IMR-90 (cell line): Measurements from ENCODE around the gene C11orf58. TPM values are rescaled to one million over a fixed set of nuclear protein-coding genes. Genes with fewer than 3 reads are reported as not detected.

Experiments used
- ATAC-seq: fragments of 200-7000 bp; cut with Tn5 transposase; 2 replicates; pipeline ENCODE4 v1.9.1; 2020; ENCODE audit warnings: low read depth, mild to moderate bottlenecking, moderate library complexity
- BruUV-seq: library from RNA; stranded (reverse); fragments of 400-500 nt; replicated peaks from 2 replicates; lab custom pipeline; 2021; lab: Mats Ljungman, UMichigan
- CTCF ChIA-PET: fragments of 300-600 bp; formaldehyde crosslinking; extraction: SDS; loops from one replicate; lab custom pipeline; 2021; ENCODE audit warnings: antibody characterized with exemption; lab: Yijun Ruan, JAX
- POLR2A ChIA-PET: fragments of 300-600 bp; sonication (Branson Sonifier 250); formaldehyde crosslinking; loops from one replicate; lab custom pipeline; 2022; ENCODE audit warnings: antibody characterized with exemption; ENCODE audit not compliant: unreplicated experiment; lab: Charles Lee
- DNase-seq: peaks from one replicate; pipeline ENCODE4 v3.0.0; 2013
- H2AFZ ChIP-seq: replicated peaks from 2 replicates; pipeline ENCODE3; 2013; ENCODE audit warnings: low read length, mild to moderate bottlenecking; ENCODE audit not compliant: poor library complexity
- H2AK5ac ChIP-seq: 2 replicates; pipeline ENCODE4 v1.6.1; 2013; ENCODE audit warnings: low read depth, low read length, inconsistent platforms
- H2AK9ac ChIP-seq: replicated peaks from 2 replicates; pipeline ENCODE3; 2013; ENCODE audit warnings: mild to moderate bottlenecking, low read depth, low read length, moderate library complexity; ENCODE audit not compliant: poor library complexity
- H2BK120ac ChIP-seq: 2 replicates; pipeline ENCODE4 v1.6.1; 2013; ENCODE audit warnings: low read depth, low read length, inconsistent platforms
- H2BK15ac ChIP-seq: 3 replicates; pipeline ENCODE4 v1.6.1; 2013; ENCODE audit warnings: low read depth, low read length, inconsistent platforms
- H2BK20ac ChIP-seq: 2 replicates; pipeline ENCODE4 v1.6.1; 2013; ENCODE audit warnings: low read depth, mild to moderate bottlenecking, inconsistent platforms, low read length, moderate library complexity
- H2BK5ac ChIP-seq: 2 replicates; pipeline ENCODE4 v1.6.1; 2013; ENCODE audit warnings: mild to moderate bottlenecking, low read depth, low read length, inconsistent platforms; ENCODE audit not compliant: poor library complexity, severe bottlenecking
- H3K14ac ChIP-seq: replicated peaks from 2 replicates; pipeline ENCODE4 v1.6.1; 2013; ENCODE audit warnings: low read depth, low read length, inconsistent platforms
- H3K18ac ChIP-seq: 2 replicates; pipeline ENCODE4 v1.6.1; 2013; ENCODE audit warnings: low read depth, low read length, control low read depth
- H3K23ac ChIP-seq: 2 replicates; pipeline ENCODE4 v1.6.1; 2013; ENCODE audit warnings: low read depth, low read length, inconsistent platforms
- H3K27ac ChIP-seq: 2 replicates; pipeline ENCODE4 v1.5.1; 2013; ENCODE audit warnings: mild to moderate bottlenecking, control low read depth, low read length; ENCODE audit not compliant: insufficient read depth
- H3K27me3 ChIP-seq: 2 replicates; pipeline ENCODE4 v1.6.1; 2013; ENCODE audit warnings: low read length; ENCODE audit not compliant: control insufficient read depth, insufficient read depth
- H3K36me3 ChIP-seq: 2 replicates; pipeline ENCODE4 v1.6.1; 2013; ENCODE audit warnings: low read length, mixed read lengths; ENCODE audit not compliant: control insufficient read depth, insufficient read depth
- H3K4ac ChIP-seq: 2 replicates; pipeline ENCODE4 v1.6.1; 2013; ENCODE audit warnings: low read depth, low read length, inconsistent platforms
- H3K4me1 ChIP-seq: 2 replicates; pipeline ENCODE4 v1.6.1; 2013; ENCODE audit warnings: low read length, mixed read lengths; ENCODE audit not compliant: control insufficient read depth, insufficient read depth
- H3K4me2 ChIP-seq: 2 replicates; pipeline ENCODE4 v1.6.1; 2013; ENCODE audit warnings: low read depth, mild to moderate bottlenecking, control low read depth, low read length, moderate library complexity
- H3K4me3 ChIP-seq: 2 replicates; pipeline ENCODE4 v1.5.1; 2013; ENCODE audit warnings: low read depth, mild to moderate bottlenecking, control low read depth, low read length, moderate library complexity; ENCODE audit not compliant: insufficient read depth
- H3K56ac ChIP-seq: 2 replicates; pipeline ENCODE4 v1.6.1; 2013; ENCODE audit warnings: low read length, inconsistent platforms; ENCODE audit not compliant: insufficient read depth; ENCODE audit errors: extremely low read depth
- H3K79me1 ChIP-seq, 2 experiments: 2 replicates each; pipeline ENCODE4 v1.6.1; 2013; ENCODE audit warnings: low read length in 2 of 2, inconsistent platforms in 1 of 2, low read depth in 1 of 2
- H3K9ac ChIP-seq: 2 replicates; pipeline ENCODE4 v1.6.1; 2013; ENCODE audit warnings: low read depth, low read length, control low read depth
- H3K9me1 ChIP-seq: 2 replicates; pipeline ENCODE4 v1.6.1; 2013; ENCODE audit warnings: low read length, inconsistent platforms; ENCODE audit not compliant: insufficient read depth
- H3K9me3 ChIP-seq: 2 replicates; pipeline ENCODE4 v1.6.1; 2013; ENCODE audit warnings: low read length; ENCODE audit not compliant: control insufficient read depth, insufficient read depth
- H4K20me1 ChIP-seq: 2 replicates; pipeline ENCODE4 v1.6.1; 2013; ENCODE audit warnings: low read length, inconsistent platforms; ENCODE audit not compliant: insufficient read depth
- H4K5ac ChIP-seq: 2 replicates; pipeline ENCODE4 v1.6.1; 2013; ENCODE audit warnings: mild to moderate bottlenecking, low read depth, low read length, control low read depth
- H4K8ac ChIP-seq, 2 experiments: 2 replicates each; pipeline ENCODE4 v1.6.1; 2013; ENCODE audit warnings: low read depth in 2 of 2, low read length in 2 of 2, control low read depth in 1 of 2, inconsistent platforms in 1 of 2
- H4K91ac ChIP-seq: 2 replicates; pipeline ENCODE4 v1.6.1; 2013; ENCODE audit warnings: low read depth, low read length, inconsistent platforms; ENCODE audit not compliant: insufficient read depth
- BHLHE40 ChIP-seq: fragments of 150-350 bp; IDR thresholded peaks from 2 replicates; pipeline ENCODE4 v1.6.1; 2016; ENCODE audit warnings: mild to moderate bottlenecking, low read depth, low read length
- CEBPB ChIP-seq: IDR thresholded peaks from 2 replicates; pipeline ENCODE4 v1.6.1; 2012; ENCODE audit warnings: low read depth, low read length, improper control_type of control experiment
- CHD1 ChIP-seq: IDR thresholded peaks from 2 replicates; pipeline ENCODE4 v1.6.1; 2012; ENCODE audit warnings: low read depth, low read length, improper control_type of control experiment
- CTCF ChIP-seq: conservative IDR thresholded peaks from 2 replicates; pipeline ENCODE4 v1.5.1; 2012; ENCODE audit warnings: mild to moderate bottlenecking, low read depth, low read length, improper control_type of control experiment
- ELK1 ChIP-seq: fragments of 150-350 bp; IDR thresholded peaks from 2 replicates; pipeline ENCODE4 v1.6.1; 2016; ENCODE audit warnings: low read depth, mild to moderate bottlenecking, low read length, moderate library complexity, borderline replicate concordance
- MXI1 ChIP-seq: IDR thresholded peaks from 2 replicates; pipeline ENCODE4 v1.6.1; 2012; ENCODE audit warnings: low read depth, mild to moderate bottlenecking, low read length, moderate library complexity, borderline replicate concordance
- NFE2L2 ChIP-seq: fragments of 150-350 bp; IDR thresholded peaks from 2 replicates; pipeline ENCODE4 v1.6.1; 2016; ENCODE audit warnings: low read depth, mild to moderate bottlenecking, low read length
- POLR2A ChIP-seq: IDR thresholded peaks from 2 replicates; pipeline ENCODE4 v1.6.1; 2012; ENCODE audit warnings: mild to moderate bottlenecking, low read depth, low read length
- RCOR1 ChIP-seq: IDR thresholded peaks from 2 replicates; pipeline ENCODE4 v1.6.1; 2012; ENCODE audit warnings: mild to moderate bottlenecking, low read length, improper control_type of control experiment; ENCODE audit not compliant: insufficient replicate concordance
- SMC3 ChIP-seq: fragments of 150-350 bp; IDR thresholded peaks from 2 replicates; pipeline ENCODE4 v1.6.1; 2016; ENCODE audit warnings: low read depth, mild to moderate bottlenecking, antibody characterized with exemption, low read length, moderate library complexity
- USF2 ChIP-seq: fragments of 150-350 bp; IDR thresholded peaks from 2 replicates; pipeline ENCODE4 v1.6.1; 2017; ENCODE audit warnings: mild to moderate bottlenecking, antibody characterized with exemption, low read length, low read depth
- WGBS, 2 experiments: methylation state at CpG; one replicate each; pipeline versions ENCODE4 v1.1.5 to v1.1.7; 2013; ENCODE audit warnings: missing lambda C conversion rate in 2 of 2; ENCODE audit not compliant: insufficient read length in 1 of 2; ENCODE audit errors: extremely low coverage in 2 of 2; 5-methylcytosine and 5-hydroxymethylcytosine counted together
- dilution Hi-C: fragments of 300-500 bp; cut with HindIII; formaldehyde crosslinking; loops from one replicate; pipeline ENCODE4 v1.14.3; 2018; ENCODE audit warnings: low sequenced_read_pairs; ENCODE audit not compliant: unreplicated experiment
- in situ Hi-C: fragments of 300-500 bp; cut with MboI; formaldehyde crosslinking; loops from 3 replicates; pipeline ENCODE4 v1.14.3; 2019; ENCODE audit warnings: low sequenced_read_pairs, inconsistent platforms, mixed read lengths
- intact Hi-C: fragments of 100-400 bp; cut with micrococcal nuclease; formaldehyde crosslinking; loops from 2 replicates; pipeline ENCODE4 v1.10.0; 2022
- polyA plus RNA-seq, 3 experiments: library from polyadenylated mRNA; depleted of rRNA; stranded (reverse); fragments of >200 nt; gene quantifications; 2 replicates each; pipeline ENCODE4 v1.2.3, GENCODE V29; 2012; ENCODE audit warnings: low replicate concordance in 1 of 3
- total RNA-seq: library from RNA; depleted of rRNA; stranded (reverse); fragments of >200 nt; gene quantifications from 2 replicates; pipeline ENCODE4 v1.2.3, GENCODE V29; 2012

The C11orf58 gene
- total and polyA plus RNA-seq, 2 of the 4 experiments (the other 2 are of a cell fraction), result 53.8 to 67.8 TPM

GRCh38 chr11:16727806-16728205 lies 10.6 kb upstream of the C11orf58 start:
- Histone ChIP-seq H4K8ac (no peak overlapping the region), H3K27me3 (no peaks in the 10 kb centered on the region), H3K18ac (no peak overlapping the region), H3K4me1 (no peaks in the 10 kb centered on the region), H3K23ac (no peak overlapping the region), H2AK9ac (no peak overlapping the region), H3K9me3 (no peaks in the 10 kb centered on the region), H3K4me3 (no peak overlapping the region), H2AK5ac (no peak overlapping the region), H3K14ac (no peak overlapping the region), H2BK5ac (no peak overlapping the region), H3K4me2 (no peak overlapping the region), H2AFZ (no peak overlapping the region), H3K79me1 (no peaks in the 10 kb centered on the region), H2BK20ac (no peak overlapping the region), H3K36me3 (no peaks in the 10 kb centered on the region), H4K20me1 (no peaks in the 10 kb centered on the region), H2BK15ac (no peak overlapping the region), H3K9me1 (no peaks in the 10 kb centered on the region), H2BK120ac (no peak overlapping the region), H4K5ac (no peak overlapping the region), H3K4ac (no peak overlapping the region), H3K27ac (no peak overlapping the region), H4K91ac (no peak overlapping the region), H3K9ac (no peak overlapping the region), H3K56ac (no peak overlapping the region)
- no TSS peak for BruUV-seq
- ATAC-seq (no peak), DNase-seq (no peak)
- intact Hi-C loops (no loop called here), dilution Hi-C loops (no loop called here), in situ Hi-C loops (no loop called here)
- ChIA-PET POLR2A (no interaction called here), CTCF (no interaction called here)
- TF ChIP-seq USF2 (no peak), MXI1 (no peak), SMC3 (no peak), CEBPB (no peak), ELK1 (no peak), BHLHE40 (no peak), CHD1 (no peak), NFE2L2 (no peak), POLR2A (no peak), RCOR1 (no peak), CTCF (no peak)
- WGBS, 2 experiments, result 83% methylated on average over 2 of the region's 3 CpGs; no CpG with 5 or more reads in 1 of the 2 experiments
